Lung (tissue), 12 donors: ENCODE data around the gene FRMD1. TPM values are rescaled to one million over a fixed set of nuclear protein-coding genes. Genes with fewer than 3 reads are reported as not detected.

Source experiments
- ATAC-seq: fragments of 200-7000 bp; cut with Tn5 transposase; one replicate; pipeline ENCODE4 v1.9.1; 2020; ENCODE audit warnings: moderate number of reproducible peaks; ENCODE audit not compliant: insufficient read depth, low FRiP score
- DNase-seq, 3 donors: peaks; one replicate each; pipeline ENCODE4 v3.0.0-alpha.2; 2013 to 2017
- H3K27ac ChIP-seq, 2 donors: one replicate each; pipeline ENCODE4 v1.5.1; 2013; ENCODE audit warnings: mild to moderate bottlenecking in 2 of 2, moderate library complexity in 2 of 2, control low read depth in 1 of 2, inconsistent platforms in 1 of 2, low read depth in 1 of 2, low read length in 1 of 2
- H3K27me3 ChIP-seq, 3 donors: one replicate each; pipeline ENCODE4 v1.5.1; 2013; ENCODE audit warnings: low read length in 2 of 3; ENCODE audit not compliant: control insufficient read depth in 3 of 3, insufficient read depth in 3 of 3
- H3K36me3 ChIP-seq, 4 donors: one replicate each; pipeline ENCODE4 v1.5.1; 2013; ENCODE audit warnings: low read length in 4 of 4, mild to moderate bottlenecking in 1 of 4, moderate library complexity in 1 of 4; ENCODE audit not compliant: control insufficient read depth in 4 of 4, insufficient read depth in 4 of 4
- H3K4me1 ChIP-seq, 5 donors: one replicate each; pipeline ENCODE4 v1.5.1; 2013; ENCODE audit warnings: low read length in 5 of 5, mild to moderate bottlenecking in 2 of 5, moderate library complexity in 1 of 5; ENCODE audit not compliant: control insufficient read depth in 5 of 5, insufficient read depth in 5 of 5
- H3K4me3 ChIP-seq: one replicate; pipeline ENCODE4 v1.5.1; 2013; ENCODE audit warnings: mild to moderate bottlenecking, control low read depth, moderate library complexity
- H3K9ac ChIP-seq, 2 donors: one replicate each; pipeline ENCODE4 v1.5.1; 2013; ENCODE audit warnings: low read length in 2 of 2, control low read depth in 1 of 2; ENCODE audit not compliant: insufficient read depth in 1 of 2
- H3K9me3 ChIP-seq, 4 donors: one replicate each; pipeline ENCODE4 v1.5.1; 2013; ENCODE audit warnings: low read length in 3 of 4, mild to moderate bottlenecking in 1 of 4, moderate library complexity in 1 of 4; ENCODE audit not compliant: control insufficient read depth in 4 of 4, insufficient read depth in 3 of 4
- WGBS, 2 donors: extraction: QIAGEN DNeasy Blood & Tissue Kit; methylation state at CpG; one replicate each; pipeline ENCODE4 v1.1.7; 2013; 5-methylcytosine and 5-hydroxymethylcytosine counted together
- polyA plus RNA-seq, 2 donors: library from polyadenylated mRNA; stranded (reverse); fragments of 200-250 nt; gene quantifications; one replicate each; pipeline ENCODE4 v1.2.1, GENCODE V29; 2013
- total RNA-seq, 2 donors: library from RNA; depleted of rRNA in 1 of 2; stranded (reverse); fragments of >200 nt in 1 of 2; gene quantifications; one replicate each; pipeline ENCODE4 v1.2.1, GENCODE V29; 2014 to 2021
- TF ChIP-seq, protein P1 (sequence below): IDR thresholded peaks from 2 replicates; pipeline ENCODE4 v1.5.1; 2012; ENCODE audit warnings: mild to moderate bottlenecking; ENCODE audit errors: control extremely low read depth, extremely low read depth
- donor health status: control.
- donor health status: control.
- donor health status: Bipolar disorder and iron deficiency.
- donor health status: healthy.
- donor health status: DM: yes; HTN: yes; CAD: no.

Gene FRMD1
- total and polyA plus RNA-seq, 4 donors = 0.02 to 1.4 (median 0.10) TPM

- TF ChIP-seq, protein P1, sequence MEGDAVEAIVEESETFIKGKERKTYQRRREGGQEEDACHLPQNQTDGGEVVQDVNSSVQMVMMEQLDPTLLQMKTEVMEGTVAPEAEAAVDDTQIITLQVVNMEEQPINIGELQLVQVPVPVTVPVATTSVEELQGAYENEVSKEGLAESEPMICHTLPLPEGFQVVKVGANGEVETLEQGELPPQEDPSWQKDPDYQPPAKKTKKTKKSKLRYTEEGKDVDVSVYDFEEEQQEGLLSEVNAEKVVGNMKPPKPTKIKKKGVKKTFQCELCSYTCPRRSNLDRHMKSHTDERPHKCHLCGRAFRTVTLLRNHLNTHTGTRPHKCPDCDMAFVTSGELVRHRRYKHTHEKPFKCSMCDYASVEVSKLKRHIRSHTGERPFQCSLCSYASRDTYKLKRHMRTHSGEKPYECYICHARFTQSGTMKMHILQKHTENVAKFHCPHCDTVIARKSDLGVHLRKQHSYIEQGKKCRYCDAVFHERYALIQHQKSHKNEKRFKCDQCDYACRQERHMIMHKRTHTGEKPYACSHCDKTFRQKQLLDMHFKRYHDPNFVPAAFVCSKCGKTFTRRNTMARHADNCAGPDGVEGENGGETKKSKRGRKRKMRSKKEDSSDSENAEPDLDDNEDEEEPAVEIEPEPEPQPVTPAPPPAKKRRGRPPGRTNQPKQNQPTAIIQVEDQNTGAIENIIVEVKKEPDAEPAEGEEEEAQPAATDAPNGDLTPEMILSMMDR = no peak
- Histone ChIP-seq H3K4me3 (no peak overlapping the region), H3K9ac (no peak overlapping the region), H3K27ac (no peak overlapping the region), H3K27me3 (no peaks in the 10 kb centered on the region), H3K36me3 (peaks cover 0 to 2% (median 0%) of the 10 kb centered on the region in 4 donors), H3K9me3 (peaks cover 0 to 5% (median 0%) of the 10 kb centered on the region in 4 donors), H3K4me1 (peaks cover 0 to 52% (median 18%) of the 10 kb centered on the region in 5 donors)
- DNase-seq = no peak
- WGBS, 2 donors = 96% methylated on average over 3 of the region's 3 CpGs
- no peak for ATAC-seq
These were observed 32.3 kb downstream of the FRMD1 start for GRCh38 chr6:168046696-168047095.

- no peak for ATAC-seq
- Histone ChIP-seq H3K9me3 (peaks cover 0 to 9% (median 0%) of the 10 kb centered on the region in 4 donors), H3K36me3 (peaks cover 0 to 3% (median 1%) of the 10 kb centered on the region in 4 donors), H3K4me1 (peaks cover 0 to 46% (median 16%) of the 10 kb centered on the region in 5 donors), H3K27me3 (no peaks in the 10 kb centered on the region), H3K9ac (peak overlapping the region in 1 of 2 donors; percentile 62), H3K4me3 (no peak overlapping the region), H3K27ac (peak overlapping the region in 1 of 2 donors; percentile 21)
- WGBS, 2 donors = 69 to 77% methylated on average over 20 of the region's 20 CpGs
- peak; percentile 63 to 92 (median 90) for DNase-seq
- TF ChIP-seq, protein P1 = no peak
These were observed 33.0 kb downstream of the FRMD1 start for GRCh38 chr6:168045706-168046620.

- DNase-seq = no peak
- Histone ChIP-seq H3K4me1 (peaks cover 0 to 38% (median 15%) of the 10 kb centered on the region in 5 donors), H3K9ac (no peak overlapping the region), H3K27me3 (no peaks in the 10 kb centered on the region), H3K27ac (no peak overlapping the region), H3K4me3 (no peak overlapping the region), H3K36me3 (peaks cover 0 to 10% (median 5%) of the 10 kb centered on the region in 4 donors), H3K9me3 (peaks cover 0 to 11% (median 3%) of the 10 kb centered on the region in 4 donors)
- no peak for ATAC-seq
- 90 to 96% methylated on average over 19 of the region's 19 CpGs for WGBS, 2 donors
- TF ChIP-seq, protein P1 = no peak
These were observed 33.8 kb downstream of the FRMD1 start for GRCh38 chr6:168045141-168045691.
